Adipocyte (in vitro differentiated cells): ENCODE results near the gene TM9SF1.
"Not testable (repeated sequence)": the region's sequence is repeated elsewhere in the genome, so short reads cannot be mapped to it uniquely, and the experiment has no call there.

ENCODE experiments used
- DNase-seq: peaks from one replicate; pipeline ENCODE4 v3.0.0-alpha.2; 2015; ENCODE audit warnings: low read depth
- H3K27me3 ChIP-seq: replicated peaks from 2 replicates; pipeline ENCODE4 v1.7.0; 2013; ENCODE audit warnings: mild to moderate bottlenecking, low read length, moderate library complexity; ENCODE audit not compliant: control insufficient read depth, insufficient read depth
- H3K36me3 ChIP-seq: 2 replicates; pipeline ENCODE4 v1.7.0; 2013; ENCODE audit warnings: low read length, mild to moderate bottlenecking, moderate library complexity; ENCODE audit not compliant: control insufficient read depth, insufficient read depth, severe bottlenecking
- H3K4me1 ChIP-seq: 2 replicates; pipeline ENCODE4 v1.7.0; 2013; ENCODE audit warnings: mild to moderate bottlenecking, low read length, moderate library complexity; ENCODE audit not compliant: control insufficient read depth, insufficient read depth
- H3K4me3 ChIP-seq: 2 replicates; pipeline ENCODE4 v1.7.0; 2013; ENCODE audit warnings: mild to moderate bottlenecking, low read length, moderate library complexity
- H3K9ac ChIP-seq: 2 replicates; pipeline ENCODE4 v1.7.0; 2013; ENCODE audit warnings: mild to moderate bottlenecking, low read length, moderate library complexity
- H3K9me3 ChIP-seq: 2 replicates; pipeline ENCODE4 v1.7.0; 2013; ENCODE audit warnings: mild to moderate bottlenecking, low read length, moderate library complexity; ENCODE audit not compliant: control insufficient read depth

Gene TM9SF1

GRCh38 chr14:24204163-24205146 lies 9.2 kb upstream of the TM9SF1 start:
- H3K9ac ChIP-seq, result no peak overlapping the region
- H3K4me1 ChIP-seq, result no peaks in the 10 kb centered on the region
- H3K4me3 ChIP-seq, result no peak overlapping the region
- DNase-seq, result no peak
- H3K36me3 ChIP-seq, result peaks cover 58% of the 10 kb centered on the region
- no peaks in the 10 kb centered on the region for H3K9me3 ChIP-seq
- H3K27me3 ChIP-seq, result no peaks in the 10 kb centered on the region

GRCh38 chr14:24203249-24203886 lies 8.1 kb upstream of the TM9SF1 start:
- not testable (repeated sequence) for DNase-seq, H3K4me1 ChIP-seq, H3K9ac ChIP-seq, H3K9me3 ChIP-seq, H3K4me3 ChIP-seq, H3K27me3 ChIP-seq
- peaks cover 49% of the 10 kb centered on the region for H3K36me3 ChIP-seq

GRCh38 chr14:24202538-24202937 lies 7.3 kb upstream of the TM9SF1 start:
- H3K4me3 ChIP-seq, H3K27me3 ChIP-seq, DNase-seq, H3K9ac ChIP-seq, H3K4me1 ChIP-seq, H3K9me3 ChIP-seq: not testable (repeated sequence)
- peaks cover 41% of the 10 kb centered on the region for H3K36me3 ChIP-seq

GRCh38 chr14:24198814-24199524 lies 3.7 kb upstream of the TM9SF1 start:
- H3K36me3 ChIP-seq, result peaks cover 11% of the 10 kb centered on the region
- peaks cover 17% of the 10 kb centered on the region for H3K4me1 ChIP-seq
- no peaks in the 10 kb centered on the region for H3K9me3 ChIP-seq
- no peaks in the 10 kb centered on the region for H3K27me3 ChIP-seq
- no peak overlapping the region for H3K4me3 ChIP-seq
- no peak for DNase-seq
- no peak overlapping the region for H3K9ac ChIP-seq

- Histone ChIP-seq H3K9ac (no peak overlapping the region), H3K4me3 (no peak overlapping the region), H3K27me3 (no peaks in the 10 kb centered on the region), H3K4me1 (peaks cover 19% of the 10 kb centered on the region), H3K36me3 (peaks cover 15% of the 10 kb centered on the region), H3K9me3 (no peaks in the 10 kb centered on the region)
- DNase-seq, result no peak
Measured at GRCh38 chr14:24197056-24197450, 1.8 kb upstream of the TM9SF1 start.

GRCh38 chr14:24196071-24197055 lies 1.1 kb upstream of the TM9SF1 start:
- Histone ChIP-seq H3K4me3 (peak overlapping the region; percentile 97), H3K4me1 (peaks cover 19% of the 10 kb centered on the region), H3K36me3 (peaks cover 12% of the 10 kb centered on the region), H3K9ac (peak overlapping the region; percentile 99), H3K9me3 (no peaks in the 10 kb centered on the region), H3K27me3 (no peaks in the 10 kb centered on the region)
- peak; percentile 63 for DNase-seq

GRCh38 chr14:24194873-24195185 lies 412 bp downstream of the TM9SF1 start:
- peaks cover 14% of the 10 kb centered on the region for H3K36me3 ChIP-seq
- DNase-seq, result no peak
- no peaks in the 10 kb centered on the region for H3K9me3 ChIP-seq
- peak overlapping the region; percentile 97 for H3K4me3 ChIP-seq
- H3K27me3 ChIP-seq, result no peaks in the 10 kb centered on the region
- peak overlapping the region; percentile 99 for H3K9ac ChIP-seq
- H3K4me1 ChIP-seq, result peaks cover 19% of the 10 kb centered on the region

GRCh38 chr14:24194186-24194872 lies 912 bp downstream of the TM9SF1 start:
- H3K4me3 ChIP-seq, result peak overlapping the region; percentile 97
- H3K9ac ChIP-seq, result peak overlapping the region; percentile 99
- peaks cover 14% of the 10 kb centered on the region for H3K36me3 ChIP-seq
- H3K4me1 ChIP-seq, result peaks cover 21% of the 10 kb centered on the region
- no peaks in the 10 kb centered on the region for H3K9me3 ChIP-seq
- DNase-seq, result no peak
- no peaks in the 10 kb centered on the region for H3K27me3 ChIP-seq

- DNase-seq, result no peak
- H3K9ac ChIP-seq, result no peak overlapping the region
- peaks cover 14% of the 10 kb centered on the region for H3K36me3 ChIP-seq
- no peaks in the 10 kb centered on the region for H3K27me3 ChIP-seq
- H3K9me3 ChIP-seq, result no peaks in the 10 kb centered on the region
- peaks cover 27% of the 10 kb centered on the region for H3K4me1 ChIP-seq
- H3K4me3 ChIP-seq, result no peak overlapping the region
Measured at GRCh38 chr14:24192933-24193332, 2.3 kb downstream of the TM9SF1 start.

- Histone ChIP-seq H3K9me3 (no peaks in the 10 kb centered on the region), H3K9ac (no peak overlapping the region), H3K27me3 (no peaks in the 10 kb centered on the region), H3K4me1 (peaks cover 31% of the 10 kb centered on the region), H3K36me3 (peaks cover 35% of the 10 kb centered on the region), H3K4me3 (no peak overlapping the region)
- no peak for DNase-seq
Measured at GRCh38 chr14:24190416-24190815, 4.8 kb downstream of the TM9SF1 start.
